HG03064 (cell line): ENCODE data around the gene PIK3AP1.
"Not testable (repeated sequence)": the region's sequence is repeated elsewhere in the genome, so short reads cannot be mapped to it uniquely, and the experiment has no call there.

Source experiments
- ATAC-seq: cut with Tn5 transposase; IDR thresholded peaks from one replicate; pipeline ENCODE4 v1.9.1; 2021; ENCODE audit warnings: low read depth; ENCODE audit not compliant: unreplicated experiment

Gene PIK3AP1

DNA sequence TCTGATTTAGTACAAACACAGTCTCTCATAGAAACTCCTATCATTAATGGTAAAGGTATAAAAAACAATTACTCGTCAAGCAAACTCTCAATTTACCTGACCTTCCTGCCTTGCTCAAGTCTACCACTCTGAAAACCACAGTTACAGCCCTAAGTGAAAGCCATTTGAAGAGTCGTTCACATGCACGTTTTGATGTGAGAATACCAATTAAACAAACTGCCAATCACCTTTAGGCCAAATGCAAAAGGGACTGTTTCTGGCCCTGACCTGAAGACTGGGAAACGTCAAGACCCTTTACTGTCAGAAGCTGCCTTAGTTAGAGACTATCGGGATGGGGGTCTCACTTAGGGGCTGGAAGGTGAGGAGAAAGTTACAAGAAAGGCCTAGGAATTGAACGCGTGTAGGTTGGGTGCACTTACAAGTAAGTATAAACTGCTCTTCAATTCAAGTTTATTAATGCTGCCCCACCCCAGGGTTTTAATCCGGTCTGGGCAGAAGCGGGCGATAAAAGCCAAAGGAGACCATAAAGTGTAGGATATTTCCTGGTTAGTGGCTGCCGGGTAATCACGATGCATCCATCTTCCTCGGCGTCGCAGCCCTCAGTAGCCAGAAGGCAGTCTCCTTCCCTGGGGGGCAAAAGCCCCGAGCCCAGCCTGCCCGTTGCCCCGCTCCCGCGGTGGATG lies 134.4 kb downstream of the PIK3AP1 start:
- ATAC-seq = peak; percentile 24

- no peak for ATAC-seq
Observed at GRCh38 chr10:96584474-96584873, 135.8 kb downstream of the PIK3AP1 start.

- ATAC-seq = no peak
Observed at GRCh38 chr10:96584035-96584434, 136.3 kb downstream of the PIK3AP1 start.

DNA sequence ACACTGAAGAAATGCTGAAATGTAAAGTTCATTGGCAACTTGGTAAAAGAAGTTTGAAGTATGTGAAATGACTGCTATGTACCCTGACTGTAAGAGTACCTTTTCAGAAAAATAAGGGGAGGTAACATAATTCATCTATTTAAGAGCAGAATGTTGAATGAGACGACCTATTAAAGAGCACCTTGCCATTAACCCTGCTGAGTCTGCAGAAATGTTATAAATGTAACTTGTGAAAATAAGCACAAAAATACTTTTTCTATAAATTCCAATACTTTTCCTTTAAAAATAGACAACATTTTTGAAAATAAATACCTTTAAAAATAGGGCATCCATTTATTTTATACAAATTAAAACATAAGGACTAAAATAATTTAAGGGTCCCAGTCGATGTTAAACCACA lies 141.2 kb downstream of the PIK3AP1 start:
- ATAC-seq = no peak

DNA sequence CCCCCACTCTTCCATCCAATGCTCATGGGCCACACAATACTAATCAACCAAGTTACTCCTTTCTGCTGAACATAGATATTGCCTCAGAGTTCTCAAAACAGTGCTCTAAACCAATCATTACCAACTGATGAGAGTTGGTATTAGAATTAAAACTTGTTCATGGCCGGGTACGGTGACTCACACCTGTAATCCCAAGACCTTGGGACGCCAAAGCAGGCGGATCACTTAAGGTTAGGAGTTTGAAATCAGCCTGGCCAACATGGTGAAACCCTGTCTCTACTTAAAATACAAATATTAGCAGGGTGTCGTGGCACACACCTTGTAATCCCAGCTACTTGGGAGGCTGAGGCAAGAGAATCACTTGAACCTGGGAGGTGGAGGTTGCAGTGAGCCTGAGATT lies 141.7 kb downstream of the PIK3AP1 start:
- no peak for ATAC-seq

GRCh38 chr10:96578022-96578421 lies 142.3 kb downstream of the PIK3AP1 start:
- ATAC-seq = no peak

DNA sequence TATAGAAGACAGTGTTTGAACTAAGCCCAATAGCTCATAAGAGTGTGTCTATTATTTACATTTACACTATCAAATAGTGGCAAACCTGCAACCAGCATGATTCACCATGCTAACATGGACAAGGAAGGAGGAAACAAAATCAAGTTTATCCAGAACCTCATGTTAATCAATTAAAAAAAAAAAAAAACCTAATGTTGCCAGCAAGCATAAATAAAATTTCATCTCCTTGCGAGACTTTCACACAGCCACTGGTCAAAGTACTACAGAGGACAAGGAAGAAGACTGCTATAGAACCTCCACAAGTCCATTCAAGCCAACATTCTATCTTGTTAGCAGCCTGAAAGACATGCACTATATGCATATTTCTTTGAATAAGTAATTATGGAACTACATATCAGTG lies 143.2 kb downstream of the PIK3AP1 start:
- ATAC-seq = no peak

DNA sequence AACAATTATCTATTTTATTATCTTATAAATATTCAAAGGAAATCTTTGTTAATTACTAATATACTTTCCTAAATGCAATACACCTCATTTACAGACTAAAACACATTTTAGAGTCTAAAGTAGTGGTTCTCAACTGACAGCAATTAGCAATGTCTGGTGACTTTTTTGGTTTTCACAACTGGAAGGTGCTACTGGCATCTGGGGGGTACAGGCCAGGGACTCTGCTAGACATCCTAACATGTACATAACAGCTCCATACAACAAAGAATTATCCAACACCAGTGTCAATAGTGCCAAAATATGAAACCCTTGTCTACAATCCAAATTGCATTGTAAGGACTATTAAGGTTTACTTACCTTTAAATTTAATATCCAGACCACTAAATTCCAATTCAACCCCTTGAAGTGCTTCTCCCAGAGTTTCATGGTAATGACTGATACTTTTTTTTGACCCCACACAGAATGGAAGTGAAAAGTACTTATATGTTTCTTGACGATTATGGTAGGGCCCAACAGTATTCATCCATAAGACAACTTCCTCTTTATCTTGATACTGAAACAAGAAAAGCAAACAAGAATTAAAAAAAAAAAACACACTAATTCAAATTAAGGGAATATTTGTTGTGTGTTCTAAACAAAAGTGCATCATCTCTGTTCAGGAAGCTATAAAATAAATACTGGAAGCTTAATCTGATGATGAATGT lies 143.9 kb downstream of the PIK3AP1 start:
- no peak for ATAC-seq

DNA sequence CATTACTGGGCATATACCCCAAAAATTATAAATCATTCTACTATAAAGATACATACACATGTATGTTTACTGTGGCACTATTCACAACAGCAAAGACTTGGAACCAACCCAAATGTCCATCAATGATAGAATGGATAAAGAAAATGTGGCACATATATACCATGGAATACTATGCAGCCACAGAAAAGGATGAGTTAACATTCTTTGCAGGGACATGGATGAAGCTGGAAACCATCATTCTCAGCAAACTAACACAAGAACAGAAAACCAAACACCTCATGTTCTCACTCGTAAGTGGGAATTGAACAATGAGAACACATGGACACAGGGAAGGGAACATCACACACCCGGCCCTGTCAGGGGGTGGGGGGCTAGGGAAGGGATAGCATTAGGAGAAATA lies 145.8 kb downstream of the PIK3AP1 start:
- not testable (repeated sequence) for ATAC-seq

DNA sequence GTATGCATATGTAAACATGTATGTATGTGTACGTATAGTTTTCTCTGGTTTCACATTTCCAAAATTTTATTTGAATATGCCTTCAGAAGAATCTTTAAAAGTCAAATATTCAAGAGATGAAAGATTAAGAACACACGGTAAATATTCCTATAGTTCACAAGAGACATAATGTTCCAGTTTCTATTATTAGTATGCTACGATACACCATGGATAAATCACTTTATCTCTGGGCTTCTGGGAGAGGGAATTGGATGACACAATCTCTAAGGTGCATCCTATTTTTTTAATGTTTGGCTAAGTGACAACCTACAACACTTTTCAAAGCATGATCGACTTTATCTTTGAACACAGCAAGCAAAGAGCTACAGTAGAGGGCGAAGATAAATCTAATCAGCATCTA lies 147.3 kb downstream of the PIK3AP1 start:
- no peak for ATAC-seq

DNA sequence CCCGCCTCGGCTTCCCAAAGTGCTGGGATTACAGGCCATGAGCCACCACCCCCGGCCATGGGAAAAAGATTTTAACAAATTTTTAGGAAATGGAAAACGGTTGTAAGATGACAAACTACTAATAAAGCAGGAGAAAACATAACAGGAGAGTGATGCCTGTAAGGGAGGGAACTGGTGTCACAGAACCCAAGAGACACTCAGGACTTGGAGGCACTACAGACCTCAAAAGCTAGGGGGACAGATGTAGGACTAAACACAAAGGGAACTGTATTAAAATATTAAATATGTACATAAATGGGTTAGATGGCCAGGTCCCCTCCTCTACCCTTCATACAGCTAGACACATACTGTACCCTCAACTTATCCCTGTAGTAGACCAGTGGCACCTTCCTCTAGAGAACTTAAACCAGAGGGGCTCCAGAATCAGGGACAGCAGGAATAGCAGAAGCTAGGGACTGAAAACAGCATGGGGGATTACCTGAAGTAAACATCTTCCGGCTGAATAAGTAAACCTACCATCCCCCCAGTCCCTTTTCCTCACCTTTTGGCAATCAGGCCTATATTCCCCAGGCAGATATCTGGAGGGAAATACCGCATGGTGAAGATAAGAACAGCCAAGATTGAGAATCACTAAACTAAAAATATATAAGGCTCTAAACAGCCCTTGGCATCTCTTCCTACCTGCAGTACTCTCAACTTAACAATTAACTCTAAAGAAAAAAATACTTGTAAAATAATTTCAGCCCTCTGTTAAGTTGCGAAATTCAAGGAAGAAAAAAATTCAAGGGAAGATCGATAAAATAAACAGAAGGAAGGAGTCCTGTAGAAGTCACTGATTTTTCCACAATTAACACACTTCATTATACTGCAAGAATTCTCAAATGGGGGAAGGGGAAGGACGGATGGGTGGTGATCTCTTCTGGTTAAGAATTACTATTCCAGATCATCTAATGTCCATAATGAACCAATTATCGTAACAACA lies 149.0 kb downstream of the PIK3AP1 start:
- no peak for ATAC-seq

GRCh38 chr10:96570511-96570910 lies 149.8 kb downstream of the PIK3AP1 start:
- no peak for ATAC-seq

DNA sequence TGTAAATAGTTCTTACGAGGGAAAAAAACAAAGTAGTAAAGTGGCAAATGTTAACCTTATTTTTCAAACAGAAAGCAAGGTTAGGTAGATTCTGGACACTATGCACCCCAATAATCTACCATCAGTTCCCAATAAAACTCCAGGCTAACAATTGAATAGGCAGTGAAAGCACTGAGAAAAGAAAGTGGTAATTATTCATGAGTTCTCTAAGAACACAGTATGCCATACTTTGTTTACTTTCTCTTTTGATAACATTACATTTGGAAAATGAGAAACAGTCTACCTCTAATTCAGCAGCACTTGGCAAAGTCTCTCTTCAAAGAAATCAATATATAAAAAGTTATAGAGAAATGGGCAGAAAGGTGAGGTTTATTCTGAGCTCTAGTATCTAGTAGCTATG lies 151.9 kb downstream of the PIK3AP1 start:
- ATAC-seq = no peak

- ATAC-seq = no peak
Observed at GRCh38 chr10:96565774-96566173, 154.5 kb downstream of the PIK3AP1 start.

DNA sequence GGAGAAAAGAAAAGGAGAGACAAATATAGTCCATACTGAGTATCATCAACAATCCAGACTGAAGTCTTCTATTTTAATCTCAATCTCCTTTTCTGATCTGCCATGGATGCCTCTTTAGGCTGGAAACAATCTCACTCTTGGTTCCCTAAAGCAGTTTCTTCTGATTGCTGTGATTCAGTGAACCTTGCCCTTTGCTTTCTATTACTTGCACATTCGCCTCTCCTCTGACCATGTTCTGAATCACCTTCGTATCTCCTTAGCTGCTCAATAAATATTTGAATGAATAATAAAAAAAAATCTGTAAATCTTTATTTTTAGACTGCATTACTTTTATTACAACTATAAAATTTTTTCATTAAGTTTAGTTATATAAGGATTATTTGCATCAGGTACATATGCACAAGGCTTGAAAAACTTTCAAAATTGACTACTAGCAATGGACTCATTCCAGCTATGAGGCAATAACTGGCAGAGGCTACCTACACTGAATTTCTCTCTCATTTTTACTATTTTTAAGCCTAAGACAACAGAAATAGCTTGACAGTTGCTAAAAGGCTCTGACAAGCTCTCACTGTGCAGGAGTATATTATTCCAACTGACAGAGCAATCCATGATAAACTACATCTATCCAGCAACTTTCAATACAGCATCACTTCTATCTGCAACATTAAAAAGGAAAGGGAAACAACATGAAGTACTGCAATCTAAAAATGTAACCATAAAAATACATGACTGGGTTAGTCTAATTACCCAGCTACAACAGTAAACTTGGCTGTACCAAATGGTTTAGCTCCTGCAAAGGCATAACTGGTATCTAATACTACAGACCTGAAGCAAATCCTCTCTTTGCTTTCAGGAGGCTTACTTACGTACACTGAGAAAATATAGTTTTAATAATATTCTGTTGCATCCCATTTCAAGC lies 159.1 kb downstream of the PIK3AP1 start:
- no peak for ATAC-seq

- ATAC-seq = no peak
Observed at GRCh38 chr10:96560489-96560888, 159.8 kb downstream of the PIK3AP1 start.

DNA sequence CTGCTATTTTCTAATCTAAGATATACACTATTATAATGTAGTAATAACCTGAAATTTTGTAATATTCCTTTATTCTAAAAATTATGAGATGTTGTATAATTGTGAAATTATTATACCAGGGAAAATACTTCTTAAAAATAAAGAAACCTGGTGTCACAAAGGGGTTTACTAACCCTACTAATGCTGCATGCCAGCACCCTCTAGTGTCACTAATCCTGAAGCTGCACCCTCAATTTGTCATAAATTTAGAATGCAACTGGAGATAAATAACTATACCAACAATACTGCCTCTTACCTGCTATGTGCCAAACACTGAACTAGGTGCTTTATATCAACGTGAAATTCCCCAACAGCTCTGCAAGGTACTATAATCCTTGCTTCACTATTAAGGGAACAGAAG lies 164.3 kb downstream of the PIK3AP1 start:
- no peak for ATAC-seq

DNA sequence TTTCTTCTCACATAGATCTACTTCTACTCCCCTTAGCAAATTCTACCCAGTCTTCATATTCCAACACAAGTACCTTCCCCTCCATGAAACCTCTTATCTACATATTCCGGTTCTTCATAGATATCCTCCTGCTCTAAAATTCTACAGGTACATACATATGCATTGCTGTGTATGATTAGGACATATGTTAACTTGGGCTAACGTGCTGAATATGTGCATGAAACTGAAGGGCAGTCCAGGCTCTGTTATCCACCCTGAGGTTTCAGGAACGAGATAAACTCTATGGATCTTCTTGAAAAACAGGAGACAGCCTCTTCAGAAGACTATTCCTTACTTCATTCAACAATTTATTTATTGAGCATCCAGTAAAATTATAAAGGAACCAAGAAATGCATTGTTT lies 165.0 kb downstream of the PIK3AP1 start:
- ATAC-seq = no peak

DNA sequence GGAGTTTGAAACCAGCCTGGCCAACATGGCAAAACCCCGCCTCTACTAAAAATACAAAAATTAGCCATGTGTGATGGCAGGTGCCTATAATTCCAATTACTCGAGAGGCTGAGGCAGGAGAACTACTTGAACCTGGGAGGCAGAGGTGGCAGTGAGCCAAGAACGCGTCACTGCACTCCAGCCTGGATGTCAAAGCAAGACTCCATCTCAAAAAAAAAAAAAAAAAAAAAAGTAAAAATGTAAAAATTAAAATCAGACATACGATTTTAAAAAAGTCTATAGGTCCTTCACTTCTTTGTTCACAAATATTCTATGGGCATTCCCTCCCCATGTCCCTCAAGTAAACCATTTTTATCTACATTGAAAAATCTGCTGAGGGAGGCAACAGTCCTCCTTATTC lies 171.7 kb downstream of the PIK3AP1 start:
- ATAC-seq = no peak

- not testable (repeated sequence) for ATAC-seq
Observed at GRCh38 chr10:96545558-96545957, 174.8 kb downstream of the PIK3AP1 start.
